Stimulated activated CD4-positive, alpha-beta T cell treated with anti-CD3 and anti-CD28 coated beads, Interleukin-15, amount 100 ng/mL, for 48 hours (primary cell): ENCODE measurements around the gene PYGL.
"Not testable (repeated sequence)": the region's sequence is repeated elsewhere in the genome, so short reads cannot be mapped to it uniquely, and the experiment has no call there.

ENCODE experiments used
- DNase-seq, 2 donors: peaks; one replicate each; pipeline ENCODE4 v3.0.0-alpha.2; 2020; ENCODE audit warnings: low read depth in 2 of 2

The PYGL gene

GRCh38 chr14:50926851-50927386 lies 17.4 kb downstream of the PYGL start:
- DNase-seq, result no peak

GRCh38 chr14:50924843-50925242 lies 19.4 kb downstream of the PYGL start:
- DNase-seq, result no peak

DNA sequence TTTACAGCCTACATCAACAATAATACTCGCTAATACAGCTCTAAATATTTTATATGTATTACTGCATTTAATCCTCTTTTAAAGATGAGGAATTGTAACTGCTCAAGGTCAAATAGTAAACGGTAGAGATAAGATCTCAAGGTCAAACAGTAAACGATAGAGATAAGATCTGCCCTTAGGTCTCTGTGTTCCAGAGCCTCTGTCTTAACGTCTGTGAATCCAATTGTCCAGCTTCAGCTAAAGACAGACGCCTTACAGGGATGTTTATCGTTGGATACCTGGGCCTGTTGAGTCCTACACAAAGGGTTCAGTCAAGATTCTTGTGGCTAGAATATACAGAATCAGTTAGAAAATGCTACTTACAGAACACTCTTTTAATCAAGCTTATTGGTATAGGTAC lies 20.0 kb downstream of the PYGL start:
- DNase-seq, result no peak

GRCh38 chr14:50922803-50923202 lies 21.5 kb downstream of the PYGL start:
- DNase-seq, result no peak

DNA sequence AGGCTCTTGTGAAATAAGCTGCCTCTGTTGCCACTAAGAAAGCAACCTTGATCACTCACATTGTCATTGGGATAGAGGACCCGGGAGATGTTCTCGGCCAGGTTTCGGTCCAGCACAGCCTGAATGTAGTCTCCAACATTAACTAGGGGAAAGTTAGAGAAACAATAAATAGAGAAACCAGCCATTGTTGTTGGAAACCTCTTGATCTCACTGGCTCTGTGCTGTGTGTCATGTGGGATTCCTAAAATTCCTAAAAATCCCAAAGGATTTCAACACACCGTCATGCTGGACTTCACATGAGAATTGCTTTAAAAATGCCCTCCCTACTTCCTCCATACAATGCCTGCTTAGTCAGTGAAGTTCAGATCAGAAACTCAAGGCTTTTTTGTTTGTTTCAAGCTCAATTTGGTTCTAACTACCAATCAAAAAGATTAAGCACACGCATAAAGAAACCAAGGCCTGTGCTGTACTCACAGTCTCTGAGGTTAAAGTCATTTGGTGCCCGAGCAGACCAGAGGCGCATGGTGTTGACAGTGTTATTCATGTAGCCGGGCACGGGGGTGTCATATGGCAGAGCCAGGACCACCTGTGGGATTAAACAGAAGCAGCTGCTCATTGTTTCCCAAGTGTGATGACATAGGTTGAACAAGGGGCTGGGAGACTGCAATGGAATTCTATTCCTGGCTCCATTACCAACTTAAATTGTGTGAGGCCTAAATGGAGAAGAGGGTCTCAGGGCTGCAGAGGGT lies 23.6 kb downstream of the PYGL start:
- no peak for DNase-seq

DNA sequence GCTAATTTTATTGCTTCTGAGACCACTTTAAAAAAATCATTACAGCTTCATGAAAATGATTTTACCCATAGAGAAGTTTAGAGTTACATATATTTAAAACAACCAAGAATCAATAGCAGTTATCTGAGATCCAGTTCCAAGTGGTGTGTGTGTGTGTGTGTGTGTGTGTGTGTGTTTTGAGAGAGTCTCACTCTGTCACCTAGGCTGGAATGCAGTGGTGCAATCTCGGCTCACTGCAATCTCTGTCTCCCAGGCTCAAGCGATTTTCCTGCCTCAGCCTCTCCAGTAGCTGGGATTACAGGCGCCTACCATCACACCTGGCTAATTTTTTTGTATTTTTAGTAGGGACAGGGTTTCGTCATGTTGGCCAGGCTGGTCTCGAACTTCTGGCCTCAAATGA lies 24.8 kb downstream of the PYGL start:
- DNase-seq, result not testable (repeated sequence)

DNA sequence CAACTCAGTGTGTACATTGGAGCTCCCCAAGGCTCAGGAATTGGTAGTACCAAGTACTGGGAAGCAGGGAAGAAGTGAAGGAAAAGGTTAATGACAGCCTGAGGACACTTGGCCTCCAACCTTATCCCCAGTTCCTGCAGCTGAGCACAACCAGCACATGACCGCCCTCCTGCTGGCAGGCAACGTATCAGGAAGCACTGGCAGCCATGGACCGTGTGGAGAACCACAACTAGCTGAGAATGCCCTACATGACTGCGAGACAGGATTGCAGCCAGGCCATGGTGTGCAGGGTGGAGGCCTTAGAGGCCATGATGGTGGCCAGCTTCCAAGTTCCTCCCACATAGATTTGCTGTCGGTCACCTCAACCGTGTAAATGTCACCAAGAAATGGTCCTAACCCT lies 26.8 kb downstream of the PYGL start:
- DNase-seq, result no peak

GRCh38 chr14:50910495-50911420 lies 33.5 kb downstream of the PYGL start:
- DNase-seq, result no peak

DNA sequence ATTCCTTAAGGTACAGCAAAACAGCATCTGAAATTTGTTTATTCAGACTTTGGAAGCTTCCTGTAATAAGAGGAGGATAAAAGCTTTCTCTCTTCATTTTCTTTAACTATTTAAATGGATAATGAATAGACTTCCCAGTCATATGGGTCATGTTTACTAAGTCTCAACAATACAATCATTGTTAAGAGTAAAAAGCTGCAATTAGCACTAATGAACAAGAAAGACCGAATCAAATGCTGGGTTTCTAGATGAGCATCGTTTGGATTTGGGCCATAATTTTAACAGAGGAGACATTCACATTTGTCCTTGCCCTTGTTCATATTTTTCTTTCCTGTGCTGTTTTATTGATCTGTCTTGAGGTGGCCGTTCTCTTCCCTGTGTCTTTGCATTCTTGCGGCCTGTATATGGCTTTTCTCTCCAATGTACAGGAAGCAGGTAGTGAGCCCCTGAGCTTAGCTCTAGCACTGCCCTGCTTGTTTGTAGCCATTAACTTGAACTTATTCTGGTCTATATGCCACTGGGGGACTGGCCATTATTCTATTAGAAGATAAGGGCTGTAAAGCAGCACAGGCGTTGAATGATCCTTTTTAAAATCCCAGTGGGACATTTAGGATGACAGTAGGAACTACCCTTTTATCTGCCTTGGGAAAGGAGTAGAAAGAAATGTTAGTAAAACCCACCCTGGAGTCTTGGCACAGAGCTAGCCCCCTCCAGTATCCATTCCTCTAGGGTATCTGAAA lies 37.8 kb downstream of the PYGL start:
- no peak for DNase-seq

GRCh38 chr14:50904719-50905118 lies 39.6 kb downstream of the PYGL start:
- DNase-seq, result no peak

DNA sequence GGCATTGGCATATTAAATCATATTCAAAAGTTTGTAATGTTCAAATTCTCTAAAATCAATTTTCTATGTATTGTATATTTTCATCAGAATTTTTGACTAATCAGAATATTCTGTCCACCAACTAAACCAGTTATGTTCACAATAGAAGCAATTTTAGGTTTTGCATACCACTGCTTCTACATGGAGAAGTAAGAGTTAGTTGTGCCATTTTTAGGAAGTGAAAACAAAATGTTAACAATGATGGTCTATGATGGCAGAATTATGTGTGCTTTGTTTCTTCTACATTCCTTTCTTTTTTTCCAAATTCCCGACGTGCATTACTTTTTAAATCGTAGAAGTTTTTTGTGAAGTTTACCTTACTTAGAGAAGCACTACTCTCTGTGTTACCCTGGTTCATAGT lies 42.9 kb downstream of the PYGL start:
- DNase-seq, result no peak

DNA sequence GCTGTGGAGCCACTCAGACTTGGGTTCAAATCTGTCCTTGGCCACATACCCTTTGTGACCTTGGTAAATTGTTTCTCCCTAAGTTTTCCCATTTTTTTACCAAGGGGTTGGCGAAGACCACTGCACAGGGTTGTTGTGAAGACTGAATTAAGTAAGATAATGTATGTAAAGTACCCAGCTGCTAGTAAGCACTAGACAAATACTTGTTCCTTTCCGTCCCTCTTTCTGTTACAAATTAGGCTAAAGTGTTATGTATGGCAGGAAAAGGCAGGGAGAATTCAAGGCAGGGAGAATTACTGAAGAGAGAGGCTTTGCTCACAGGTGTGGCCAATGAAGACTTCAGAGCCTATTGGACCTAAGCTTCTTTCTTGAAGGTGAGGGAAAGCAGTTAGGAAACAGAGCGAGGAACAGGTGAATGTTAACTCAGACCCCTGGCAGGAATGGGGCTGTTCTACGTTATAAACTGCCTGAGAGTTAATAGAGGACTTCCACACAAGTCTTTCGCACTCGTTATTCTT lies 46.6 kb downstream of the PYGL start:
- DNase-seq, result no peak

GRCh38 chr14:50897005-50897404 lies 47.3 kb downstream of the PYGL start:
- DNase-seq, result not testable (repeated sequence)

GRCh38 chr14:50896421-50896820 lies 47.9 kb downstream of the PYGL start:
- not testable (repeated sequence) for DNase-seq

GRCh38 chr14:50892255-50892654 lies 52.0 kb downstream of the PYGL start:
- DNase-seq, result no peak

DNA sequence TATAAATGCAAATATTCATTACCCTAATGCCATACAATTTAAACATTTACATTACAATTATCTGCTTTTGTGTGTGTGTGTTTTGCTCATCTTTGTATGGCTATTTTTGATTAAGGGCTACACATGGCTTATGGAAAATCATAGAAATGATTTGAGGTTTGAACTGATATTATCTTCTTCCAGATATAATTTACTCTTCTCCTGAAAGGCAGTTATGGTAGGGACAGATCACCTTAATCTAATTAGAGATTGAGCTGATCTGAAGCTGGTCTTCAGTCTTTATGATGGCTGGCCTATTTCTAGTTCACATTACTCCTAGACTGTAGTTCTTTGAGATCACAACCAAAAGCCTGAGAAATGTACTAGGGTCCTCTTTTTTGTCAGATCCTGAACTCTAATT lies 56.8 kb downstream of the PYGL start:
- DNase-seq, result no peak

DNA sequence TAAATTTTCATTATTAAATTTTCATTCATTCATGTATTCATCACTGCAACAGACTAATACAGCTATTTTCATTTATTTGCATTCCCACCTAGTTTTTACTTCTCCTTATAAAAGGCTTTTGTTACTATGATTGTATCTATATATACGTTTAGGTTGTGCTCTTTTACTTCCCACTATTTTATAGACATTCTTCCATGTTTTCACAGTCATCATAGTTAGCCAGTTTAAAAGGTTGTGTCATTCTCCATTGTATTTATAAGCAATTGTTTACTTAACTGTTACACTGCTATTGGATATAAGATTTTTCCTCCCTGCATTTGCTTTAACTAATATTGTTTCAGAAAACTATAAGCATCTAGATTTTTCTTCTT lies 60.5 kb downstream of the PYGL start:
- DNase-seq, result no peak

DNA sequence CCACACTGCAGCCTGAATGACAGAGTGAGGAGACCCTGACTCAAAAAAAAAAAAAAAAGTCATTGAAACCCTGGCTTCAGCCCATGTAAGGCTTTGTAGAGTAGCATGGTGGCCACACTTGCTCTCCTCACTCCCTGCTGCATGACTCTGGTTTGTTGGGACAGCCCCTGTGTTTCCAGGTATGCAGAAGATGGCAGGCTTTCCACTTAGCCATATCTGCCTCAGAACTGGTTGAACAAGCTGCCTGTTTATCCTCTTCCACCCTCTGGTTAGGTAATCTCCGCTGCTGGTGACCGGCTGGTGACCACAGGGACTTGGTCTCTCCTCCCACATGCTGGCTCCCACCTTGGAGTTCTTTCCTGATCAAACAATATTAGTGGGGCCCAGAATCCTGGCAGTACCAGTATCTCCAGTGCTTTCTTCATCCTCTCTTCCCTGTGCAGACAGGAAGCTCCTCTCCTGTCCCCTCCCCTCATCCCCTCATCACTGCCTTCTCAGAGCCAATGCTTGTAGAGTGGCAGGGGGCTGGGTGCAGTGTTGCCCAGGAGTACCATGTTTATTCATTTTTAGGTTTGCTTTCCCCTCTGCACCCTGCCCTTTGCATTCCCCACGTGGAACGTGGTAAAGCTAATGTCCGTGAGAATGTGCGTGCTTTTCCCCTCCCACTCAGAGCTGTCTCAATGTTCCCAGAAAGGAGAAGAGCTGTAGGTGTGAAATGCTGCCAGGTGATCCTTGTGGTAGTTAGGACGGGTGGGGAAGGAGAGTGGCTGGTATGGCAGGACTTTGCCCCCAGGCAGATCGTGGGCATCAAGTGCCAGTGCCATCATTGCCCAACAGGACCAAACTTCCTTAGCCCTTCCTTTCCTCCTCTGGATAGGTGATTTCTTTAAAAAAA lies 61.1 kb downstream of the PYGL start:
- no peak for DNase-seq

GRCh38 chr14:50875359-50876070 lies 68.8 kb downstream of the PYGL start:
- DNase-seq, result peak; percentile 56 to 58

DNA sequence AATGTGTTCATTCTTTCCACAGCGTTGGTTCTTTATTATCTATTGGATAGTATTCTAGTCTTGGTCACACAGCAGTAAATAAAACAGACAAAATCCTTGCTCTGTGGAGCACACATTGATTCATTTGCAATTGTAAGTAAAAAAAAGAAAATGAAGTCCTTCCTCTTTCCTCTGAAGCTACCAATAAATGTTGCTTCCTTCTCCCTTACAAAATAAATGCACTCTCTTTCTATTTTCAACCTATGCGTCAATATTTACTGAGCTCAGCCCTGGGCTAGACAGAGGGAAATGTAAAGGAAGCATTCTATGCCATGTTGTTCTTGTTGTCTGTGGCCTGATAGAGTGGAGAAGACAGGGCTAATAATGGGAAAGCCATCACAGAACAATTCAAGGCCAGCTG lies 69.5 kb downstream of the PYGL start:
- no peak for DNase-seq
